HepG2 (cell line): Measurements from ENCODE around the gene RAP2C. TPM values are rescaled to one million over a fixed set of nuclear protein-coding genes. Genes with fewer than 3 reads are reported as not detected.

Experiments
- ATAC-seq: fragments of 200-7000 bp; cut with Tn5 transposase; 3 replicates; pipeline ENCODE4 v1.9.1; 2020; ENCODE audit warnings: mild to moderate bottlenecking, moderate library complexity
- BruUV-seq: library from RNA; stranded (reverse); fragments of 400-500 nt; replicated peaks from 2 replicates; lab custom pipeline; 2021; lab: Mats Ljungman, UMichigan
- CTCF ChIA-PET: fragments of 300-600 bp; formaldehyde crosslinking; extraction: SDS; loops from one replicate; lab custom pipeline; 2021; ENCODE audit warnings: low total read pairs, inconsistent platforms, low intra/inter-chr PET ratio; lab: Yijun Ruan, JAX
- POLR2A ChIA-PET: fragments of 350-600 bp; sonication (Branson Sonifier 250); formaldehyde crosslinking; loops from one replicate; lab custom pipeline; 2020; ENCODE audit warnings: antibody characterized with exemption, inconsistent platforms; lab: Yijun Ruan, JAX
- DNase-seq: peaks from one replicate; pipeline ENCODE4 v3.0.0-alpha.2; 2015; ENCODE audit warnings: low spot score
- FAIRE-seq: peaks from 3 replicates; lab custom pipeline; 2011; peaks lifted over from hg19 to GRCh38; lab: Jason Lieb, UNC
- H2AFZ ChIP-seq: one replicate; pipeline ENCODE4 v1.6.1; 2011; ENCODE audit warnings: low read length, inconsistent platforms
- H3K27ac ChIP-seq: fragments of 300-600 bp; 3 replicates; pipeline ENCODE4 v1.8.0; 2011; ENCODE audit warnings: mixed run types, mild to moderate bottlenecking, mixed read lengths, low read length, inconsistent platforms; ENCODE audit not compliant: insufficient read depth; ENCODE audit errors: extremely low read length
- H3K27me3 ChIP-seq, 2 experiments: fragments of 200-600 bp in 1 of 2; 2 replicates in 1 of 2; 3 replicates in 1 of 2; pipeline versions ENCODE4 v1.6.0 to v1.8.0; 2011; ENCODE audit warnings: low read length in 2 of 2, mild to moderate bottlenecking in 2 of 2, moderate library complexity in 2 of 2, inconsistent platforms in 1 of 2; ENCODE audit not compliant: insufficient read depth in 2 of 2, control insufficient read depth in 1 of 2
- H3K36me3 ChIP-seq, 2 experiments: fragments of 200-600 bp in 1 of 2; replicated peaks in 1 of 2; 2 replicates in 1 of 2; 3 replicates in 1 of 2; pipeline versions ENCODE4 v1.5.1 to v1.8.0; 2011; ENCODE audit warnings: low read length in 2 of 2, inconsistent platforms in 1 of 2; ENCODE audit not compliant: insufficient read depth in 2 of 2, control insufficient read depth in 1 of 2
- H3K4me1 ChIP-seq: 2 replicates; pipeline ENCODE4 v1.5.1; 2012; ENCODE audit warnings: low read length, inconsistent platforms; ENCODE audit not compliant: insufficient read depth
- H3K4me2 ChIP-seq: 2 replicates; pipeline ENCODE4 v1.6.0; 2011; ENCODE audit warnings: low read depth, low read length, inconsistent platforms
- H3K4me3 ChIP-seq, 3 experiments: fragments of 200-600 bp in 1 of 3; sonication (generic), shearing (Covaris generic) in 1 of 3; replicated peaks in 1 of 3; 2 replicates each; pipeline ENCODE4 v1.5.1; 2011 to 2016; ENCODE audit warnings: low read length in 3 of 3, inconsistent platforms in 2 of 3, low read depth in 2 of 3, mild to moderate bottlenecking in 2 of 3, control low read depth in 1 of 3, mixed read lengths in 1 of 3; ENCODE audit not compliant: insufficient read depth in 1 of 3
- H3K79me2 ChIP-seq: one replicate; pipeline ENCODE4 v1.6.1; 2011; ENCODE audit warnings: low read length, inconsistent platforms; ENCODE audit not compliant: insufficient read depth
- H3K9ac ChIP-seq: 2 replicates; pipeline ENCODE4 v1.6.0; 2011; ENCODE audit warnings: mild to moderate bottlenecking, low read depth, low read length, inconsistent platforms; ENCODE audit not compliant: insufficient read depth
- H3K9me3 ChIP-seq: 2 replicates; pipeline ENCODE4 v1.5.1; 2012; ENCODE audit warnings: mild to moderate bottlenecking, low read length
- H4K20me1 ChIP-seq: 2 replicates; pipeline ENCODE4 v1.6.0; 2011; ENCODE audit warnings: inconsistent platforms, mild to moderate bottlenecking, low read length, moderate library complexity; ENCODE audit not compliant: insufficient read depth
- CBFB ChIP-seq: sonication (generic); formaldehyde crosslinking; IDR thresholded peaks from 2 replicates; pipeline ENCODE4 v1.4.0; 2020; ENCODE audit warnings: missing genetic modification reagents
- ELF1 ChIP-seq: sonication (generic); formaldehyde crosslinking; IDR thresholded peaks from 2 replicates; pipeline ENCODE4 v1.4.0; 2020; ENCODE audit warnings: missing genetic modification reagents
- HHEX ChIP-seq: IDR thresholded peaks from 2 replicates; pipeline ENCODE4 v1.6.1; 2016; ENCODE audit warnings: control low read depth
- NFE2 ChIP-seq: sonication (generic); formaldehyde crosslinking; IDR thresholded peaks from 2 replicates; pipeline ENCODE4 v1.4.0; 2020; ENCODE audit warnings: missing genetic modification reagents
- PHF5A ChIP-seq: IDR thresholded peaks from one replicate; pipeline ENCODE4 v1.6.1; 2018; ENCODE audit warnings: low read depth, missing genetic modification reagents; ENCODE audit not compliant: unreplicated experiment
- RFXAP ChIP-seq: sonication (generic); formaldehyde crosslinking; IDR thresholded peaks from 2 replicates; pipeline ENCODE4 v1.4.0; 2020; ENCODE audit warnings: missing genetic modification reagents, borderline replicate concordance
- TBL1XR1 ChIP-seq: fragments of 150-350 bp; IDR thresholded peaks from 2 replicates; pipeline ENCODE4 v1.6.1; 2014; ENCODE audit warnings: borderline replicate concordance, low read length; ENCODE audit not compliant: partially characterized antibody
- ZNF451 ChIP-seq: sonication (generic); formaldehyde crosslinking; IDR thresholded peaks from 2 replicates; pipeline ENCODE4 v1.5.0; 2020; ENCODE audit warnings: mild to moderate bottlenecking, missing genetic modification reagents
- ZNF615 ChIP-seq: sonication (generic); formaldehyde crosslinking; IDR thresholded peaks from 2 replicates; pipeline ENCODE4 v1.5.0; 2020; ENCODE audit warnings: mild to moderate bottlenecking, missing genetic modification reagents, borderline replicate concordance
- ZNF724P ChIP-seq: sonication (generic); formaldehyde crosslinking; IDR thresholded peaks from 2 replicates; pipeline ENCODE4 v1.8.0; 2022; ENCODE audit warnings: missing genetic modification reagents, borderline replicate concordance
- ZNF772 ChIP-seq: sonication (generic); formaldehyde crosslinking; IDR thresholded peaks from 2 replicates; pipeline ENCODE4 v1.5.0; 2020; ENCODE audit warnings: mild to moderate bottlenecking, missing genetic modification reagents
- WGBS: methylation state at CpG from one replicate; pipeline ENCODE4 v1.1.6; 2017; ENCODE audit warnings: low lambda C conversion rate; 5-methylcytosine and 5-hydroxymethylcytosine counted together
- in situ Hi-C: cut with HindIII; loops from 2 replicates; pipeline ENCODE4 v1.10.0; 2017; ENCODE audit warnings: low pct_unique_long_range_greater_than_20kb; ENCODE audit not compliant: extremely low pct_ligation_motif_present
- intact Hi-C: fragments of 100-400 bp; cut with micrococcal nuclease; formaldehyde crosslinking; loops from one replicate; pipeline ENCODE4 v1.10.0; 2022; ENCODE audit not compliant: unreplicated experiment
- polyA plus RNA-seq, 8 experiments: library from polyadenylated mRNA; depleted of rRNA in 3 of 8; stranded (reverse) in 7 of 8; unstranded in 1 of 8; fragments of >200 nt; fragmentation: Illumina TruSeq in 4 of 8; extraction: Trizol in 4 of 8; gene quantifications; 2 replicates each; pipeline versions ENCODE4 v1.2.1 to v1.2.3, GENCODE V29; 2011 to 2016; ENCODE audit warnings: low read depth in 4 of 8, missing spikeins in 1 of 8, mixed read lengths in 1 of 8; ENCODE audit not compliant: insufficient read depth in 1 of 8
- total RNA-seq, 5 experiments: library from RNA; depleted of rRNA; stranded (reverse); fragments of >200 nt; fragmentation: Illumina TruSeq; extraction: Trizol; gene quantifications; 2 replicates each; pipeline ENCODE4 v1.2.3, GENCODE V29; 2016; ENCODE audit warnings: low read depth in 1 of 5
- TF ChIP-seq, protein P1 (sequence below): sonication (generic); formaldehyde crosslinking; IDR thresholded peaks from 2 replicates; pipeline ENCODE4 v1.4.0; 2020; ENCODE audit warnings: mild to moderate bottlenecking, low read depth, missing genetic modification reagents
- TF ChIP-seq, protein P2 (sequence below): sonication (generic); formaldehyde crosslinking; IDR thresholded peaks from 2 replicates; pipeline ENCODE4 v1.4.0; 2020; ENCODE audit warnings: missing genetic modification reagents
- TF ChIP-seq, protein P3 (sequence below): sonication (generic); formaldehyde crosslinking; IDR thresholded peaks from 2 replicates; pipeline ENCODE4 v1.4.0; 2020; ENCODE audit warnings: missing genetic modification reagents, borderline replicate concordance
- TF ChIP-seq, protein P4 (sequence below): IDR thresholded peaks from 2 replicates; pipeline ENCODE4 v1.6.1; 2012; ENCODE audit warnings: low read depth, low read length, improper control_type of control experiment
- TF ChIP-seq, protein P5 (sequence below): sonication (generic); formaldehyde crosslinking; IDR thresholded peaks from 2 replicates; pipeline ENCODE4 v1.4.0; 2020; ENCODE audit warnings: missing genetic modification reagents

RAP2C gene
- total and polyA plus RNA-seq, 2 of the 13 experiments (the other 11 are each of a cell fraction or from before 2014, with no cell fraction given) = 8.0 to 28.5 TPM

DNA sequence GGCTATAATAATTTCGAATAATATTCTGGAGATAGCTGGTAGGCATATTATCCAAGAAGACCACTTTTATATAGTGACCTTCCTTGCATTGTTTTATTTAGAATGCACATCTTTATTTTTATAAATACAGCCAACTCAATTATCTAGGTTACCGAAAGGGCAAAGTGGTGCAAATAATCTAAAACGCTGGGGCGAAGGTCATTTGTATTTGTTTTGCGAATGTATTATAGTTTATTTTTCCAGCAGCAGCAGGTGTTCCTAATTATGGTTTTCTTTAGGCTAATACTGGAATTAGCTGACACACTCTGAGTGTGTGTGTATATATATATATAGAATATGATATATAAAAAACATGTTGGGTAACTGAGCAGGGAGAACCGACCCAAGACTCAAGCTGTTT lies 48.1 kb upstream of the RAP2C start:
- DNase-seq (no peak), ATAC-seq (no peak), FAIRE-seq (no peak)
- ChIA-PET POLR2A (no interaction called here), CTCF (no interaction called here)
- BruUV-seq = no TSS peak
- H3K4me2 ChIP-seq = no peak overlapping the region
- no peaks in the 10 kb centered on the region for H4K20me1 ChIP-seq
- intact Hi-C loops (no loop called here), in situ Hi-C loops (no loop called here)
- no peaks in the 10 kb centered on the region for H3K79me2 ChIP-seq
- no peak overlapping the region for H3K27ac ChIP-seq
- H3K9me3 ChIP-seq = no peaks in the 10 kb centered on the region
- no peaks in the 10 kb centered on the region for H3K36me3 ChIP-seq
- 67% methylated on average over 6 of the region's 6 CpGs for WGBS
- H3K4me3 ChIP-seq = no peak overlapping the region
- H3K27me3 ChIP-seq = no peaks in the 10 kb centered on the region
- H3K9ac ChIP-seq = no peak overlapping the region
- H3K4me1 ChIP-seq = no peaks in the 10 kb centered on the region
- no peak overlapping the region for H2AFZ ChIP-seq
- TF ChIP-seq PHF5A (no peak), NFE2 (CRISPR knock-in tag) (no peak), CBFB (CRISPR knock-in tag) (no peak), ZNF772 (CRISPR knock-in tag) (no peak), ZNF724P (CRISPR knock-in tag) (no peak), ELF1 (CRISPR knock-in tag) (no peak), TBL1XR1 (no peak), HHEX (CRISPR knock-in tag) (no peak), RFXAP (CRISPR knock-in tag) (no peak), ZNF615 (CRISPR knock-in tag) (no peak), ZNF451 (no peak)
- TF ChIP-seq, protein P1, sequence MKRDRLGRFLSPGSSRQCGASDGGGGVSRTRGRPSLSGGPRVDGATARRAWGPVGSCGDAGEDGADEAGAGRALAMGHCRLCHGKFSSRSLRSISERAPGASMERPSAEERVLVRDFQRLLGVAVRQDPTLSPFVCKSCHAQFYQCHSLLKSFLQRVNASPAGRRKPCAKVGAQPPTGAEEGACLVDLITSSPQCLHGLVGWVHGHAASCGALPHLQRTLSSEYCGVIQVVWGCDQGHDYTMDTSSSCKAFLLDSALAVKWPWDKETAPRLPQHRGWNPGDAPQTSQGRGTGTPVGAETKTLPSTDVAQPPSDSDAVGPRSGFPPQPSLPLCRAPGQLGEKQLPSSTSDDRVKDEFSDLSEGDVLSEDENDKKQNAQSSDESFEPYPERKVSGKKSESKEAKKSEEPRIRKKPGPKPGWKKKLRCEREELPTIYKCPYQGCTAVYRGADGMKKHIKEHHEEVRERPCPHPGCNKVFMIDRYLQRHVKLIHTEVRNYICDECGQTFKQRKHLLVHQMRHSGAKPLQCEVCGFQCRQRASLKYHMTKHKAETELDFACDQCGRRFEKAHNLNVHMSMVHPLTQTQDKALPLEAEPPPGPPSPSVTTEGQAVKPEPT (CRISPR knock-in tag) = no peak
- TF ChIP-seq, protein P2, sequence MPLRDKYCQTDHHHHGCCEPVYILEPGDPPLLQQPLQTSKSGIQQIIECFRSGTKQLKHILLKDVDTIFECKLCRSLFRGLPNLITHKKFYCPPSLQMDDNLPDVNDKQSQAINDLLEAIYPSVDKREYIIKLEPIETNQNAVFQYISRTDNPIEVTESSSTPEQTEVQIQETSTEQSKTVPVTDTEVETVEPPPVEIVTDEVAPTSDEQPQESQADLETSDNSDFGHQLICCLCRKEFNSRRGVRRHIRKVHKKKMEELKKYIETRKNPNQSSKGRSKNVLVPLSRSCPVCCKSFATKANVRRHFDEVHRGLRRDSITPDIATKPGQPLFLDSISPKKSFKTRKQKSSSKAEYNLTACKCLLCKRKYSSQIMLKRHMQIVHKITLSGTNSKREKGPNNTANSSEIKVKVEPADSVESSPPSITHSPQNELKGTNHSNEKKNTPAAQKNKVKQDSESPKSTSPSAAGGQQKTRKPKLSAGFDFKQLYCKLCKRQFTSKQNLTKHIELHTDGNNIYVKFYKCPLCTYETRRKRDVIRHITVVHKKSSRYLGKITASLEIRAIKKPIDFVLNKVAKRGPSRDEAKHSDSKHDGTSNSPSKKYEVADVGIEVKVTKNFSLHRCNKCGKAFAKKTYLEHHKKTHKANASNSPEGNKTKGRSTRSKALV (CRISPR knock-in tag) = no peak
- TF ChIP-seq, protein P3, sequence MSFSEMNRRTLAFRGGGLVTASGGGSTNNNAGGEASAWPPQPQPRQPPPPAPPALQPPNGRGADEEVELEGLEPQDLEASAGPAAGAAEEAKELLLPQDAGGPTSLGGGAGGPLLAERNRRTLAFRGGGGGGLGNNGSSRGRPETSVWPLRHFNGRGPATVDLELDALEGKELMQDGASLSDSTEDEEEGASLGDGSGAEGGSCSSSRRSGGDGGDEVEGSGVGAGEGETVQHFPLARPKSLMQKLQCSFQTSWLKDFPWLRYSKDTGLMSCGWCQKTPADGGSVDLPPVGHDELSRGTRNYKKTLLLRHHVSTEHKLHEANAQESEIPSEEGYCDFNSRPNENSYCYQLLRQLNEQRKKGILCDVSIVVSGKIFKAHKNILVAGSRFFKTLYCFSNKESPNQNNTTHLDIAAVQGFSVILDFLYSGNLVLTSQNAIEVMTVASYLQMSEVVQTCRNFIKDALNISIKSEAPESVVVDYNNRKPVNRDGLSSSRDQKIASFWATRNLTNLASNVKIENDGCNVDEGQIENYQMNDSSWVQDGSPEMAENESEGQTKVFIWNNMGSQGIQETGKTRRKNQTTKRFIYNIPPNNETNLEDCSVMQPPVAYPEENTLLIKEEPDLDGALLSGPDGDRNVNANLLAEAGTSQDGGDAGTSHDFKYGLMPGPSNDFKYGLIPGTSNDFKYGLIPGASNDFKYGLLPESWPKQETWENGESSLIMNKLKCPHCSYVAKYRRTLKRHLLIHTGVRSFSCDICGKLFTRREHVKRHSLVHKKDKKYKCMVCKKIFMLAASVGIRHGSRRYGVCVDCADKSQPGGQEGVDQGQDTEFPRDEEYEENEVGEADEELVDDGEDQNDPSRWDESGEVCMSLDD = no peak
- TF ChIP-seq, protein P4, sequence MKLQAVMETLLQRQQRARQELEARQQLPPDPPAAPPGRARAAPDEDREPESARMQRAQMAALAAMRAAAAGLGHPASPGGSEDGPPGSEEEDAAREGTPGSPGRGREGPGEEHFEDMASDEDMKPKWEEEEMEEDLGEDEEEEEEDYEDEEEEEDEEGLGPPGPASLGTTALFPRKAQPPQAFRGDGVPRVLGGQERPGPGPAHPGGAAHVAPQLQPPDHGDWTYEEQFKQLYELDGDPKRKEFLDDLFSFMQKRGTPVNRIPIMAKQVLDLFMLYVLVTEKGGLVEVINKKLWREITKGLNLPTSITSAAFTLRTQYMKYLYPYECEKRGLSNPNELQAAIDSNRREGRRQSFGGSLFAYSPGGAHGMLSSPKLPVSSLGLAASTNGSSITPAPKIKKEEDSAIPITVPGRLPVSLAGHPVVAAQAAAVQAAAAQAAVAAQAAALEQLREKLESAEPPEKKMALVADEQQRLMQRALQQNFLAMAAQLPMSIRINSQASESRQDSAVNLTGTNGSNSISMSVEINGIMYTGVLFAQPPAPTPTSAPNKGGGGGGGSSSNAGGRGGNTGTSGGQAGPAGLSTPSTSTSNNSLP = no peak
- TF ChIP-seq, protein P5, sequence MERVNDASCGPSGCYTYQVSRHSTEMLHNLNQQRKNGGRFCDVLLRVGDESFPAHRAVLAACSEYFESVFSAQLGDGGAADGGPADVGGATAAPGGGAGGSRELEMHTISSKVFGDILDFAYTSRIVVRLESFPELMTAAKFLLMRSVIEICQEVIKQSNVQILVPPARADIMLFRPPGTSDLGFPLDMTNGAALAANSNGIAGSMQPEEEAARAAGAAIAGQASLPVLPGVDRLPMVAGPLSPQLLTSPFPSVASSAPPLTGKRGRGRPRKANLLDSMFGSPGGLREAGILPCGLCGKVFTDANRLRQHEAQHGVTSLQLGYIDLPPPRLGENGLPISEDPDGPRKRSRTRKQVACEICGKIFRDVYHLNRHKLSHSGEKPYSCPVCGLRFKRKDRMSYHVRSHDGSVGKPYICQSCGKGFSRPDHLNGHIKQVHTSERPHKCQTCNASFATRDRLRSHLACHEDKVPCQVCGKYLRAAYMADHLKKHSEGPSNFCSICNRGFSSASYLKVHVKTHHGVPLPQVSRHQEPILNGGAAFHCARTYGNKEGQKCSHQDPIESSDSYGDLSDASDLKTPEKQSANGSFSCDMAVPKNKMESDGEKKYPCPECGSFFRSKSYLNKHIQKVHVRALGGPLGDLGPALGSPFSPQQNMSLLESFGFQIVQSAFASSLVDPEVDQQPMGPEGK (CRISPR knock-in tag) = no peak
